Esophagus muscularis mucosa (tissue), 3 donors: ENCODE data around the gene ENOX1.

ENCODE experiments used
- POLR2A ChIP-seq: fragments of 450-650 bp; IDR thresholded peaks from one replicate; pipeline ENCODE4 v1.6.1; 2017; ENCODE audit warnings: antibody characterized with exemption, moderate library complexity, mild to moderate bottlenecking, low read depth
- POLR2AphosphoS5 ChIP-seq, 2 donors: sonication (generic); formaldehyde crosslinking; IDR thresholded peaks; one replicate each; pipeline ENCODE4 v1.6.1; 2017; ENCODE audit warnings: antibody characterized with exemption in 2 of 2
- TF ChIP-seq, protein P1 (sequence below), 3 experiments: fragments of 200-600 bp in 2 of 3; fragments of 450-650 bp in 1 of 3; sonication (generic) in 2 of 3; IDR thresholded peaks; one replicate each; pipeline ENCODE4 v1.5.1; 2017 to 2019; ENCODE audit warnings: antibody characterized with exemption in 3 of 3, mild to moderate bottlenecking in 2 of 3, moderate library complexity in 1 of 3

DNA sequence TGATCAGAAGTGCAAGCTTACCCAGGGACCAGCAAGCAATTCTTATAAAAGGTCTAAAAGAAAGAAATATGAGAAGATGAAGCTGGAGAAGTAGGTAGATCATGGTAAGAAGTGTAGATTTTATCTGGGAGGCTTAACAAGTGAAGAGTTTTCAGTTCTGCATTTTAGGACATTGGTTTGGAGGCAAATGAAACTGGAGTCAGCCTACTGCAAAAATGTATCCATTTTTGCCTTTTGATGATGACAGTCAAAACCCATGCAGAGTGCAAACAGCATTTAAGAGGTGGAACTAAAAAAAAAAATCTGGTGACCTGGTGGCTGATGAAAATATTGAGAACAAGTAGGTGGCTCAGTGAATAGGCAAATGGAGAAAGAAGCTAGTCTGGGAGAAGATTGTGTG, 546.5 kb downstream of the ENOX1 start:
- no peak for TF ChIP-seq POLR2A
- TF ChIP-seq POLR2AphosphoS5 (IDR thresholded peaks at IDR 0.05), result no peak
- TF ChIP-seq, protein P1, sequence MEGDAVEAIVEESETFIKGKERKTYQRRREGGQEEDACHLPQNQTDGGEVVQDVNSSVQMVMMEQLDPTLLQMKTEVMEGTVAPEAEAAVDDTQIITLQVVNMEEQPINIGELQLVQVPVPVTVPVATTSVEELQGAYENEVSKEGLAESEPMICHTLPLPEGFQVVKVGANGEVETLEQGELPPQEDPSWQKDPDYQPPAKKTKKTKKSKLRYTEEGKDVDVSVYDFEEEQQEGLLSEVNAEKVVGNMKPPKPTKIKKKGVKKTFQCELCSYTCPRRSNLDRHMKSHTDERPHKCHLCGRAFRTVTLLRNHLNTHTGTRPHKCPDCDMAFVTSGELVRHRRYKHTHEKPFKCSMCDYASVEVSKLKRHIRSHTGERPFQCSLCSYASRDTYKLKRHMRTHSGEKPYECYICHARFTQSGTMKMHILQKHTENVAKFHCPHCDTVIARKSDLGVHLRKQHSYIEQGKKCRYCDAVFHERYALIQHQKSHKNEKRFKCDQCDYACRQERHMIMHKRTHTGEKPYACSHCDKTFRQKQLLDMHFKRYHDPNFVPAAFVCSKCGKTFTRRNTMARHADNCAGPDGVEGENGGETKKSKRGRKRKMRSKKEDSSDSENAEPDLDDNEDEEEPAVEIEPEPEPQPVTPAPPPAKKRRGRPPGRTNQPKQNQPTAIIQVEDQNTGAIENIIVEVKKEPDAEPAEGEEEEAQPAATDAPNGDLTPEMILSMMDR (IDR thresholded peaks at IDR 0.05), result no peak
